H9 (cell line): ENCODE measurements around the gene CD247. TPM values are rescaled to one million over a fixed set of nuclear protein-coding genes. Genes with fewer than 3 reads are reported as not detected.

Experiments
- DNase-seq: peaks from one replicate; pipeline ENCODE4 v3.0.0-alpha.2; 2017
- H2AFZ ChIP-seq: one replicate; pipeline ENCODE4 v1.6.1; 2013; ENCODE audit warnings: mild to moderate bottlenecking, low read length, control low read depth, moderate library complexity
- H2AK5ac ChIP-seq: 2 replicates; pipeline ENCODE4 v1.6.1; 2013; ENCODE audit warnings: low read length, control low read depth, mixed read lengths; ENCODE audit not compliant: insufficient read length
- H2BK120ac ChIP-seq: one replicate; pipeline ENCODE4 v1.6.1; 2013; ENCODE audit warnings: low read depth, mild to moderate bottlenecking, low read length, control low read depth, inconsistent platforms; ENCODE audit not compliant: poor library complexity, severe bottlenecking
- H2BK12ac ChIP-seq: 2 replicates; pipeline ENCODE4 v1.6.1; 2013; ENCODE audit warnings: low read length, control low read depth, mixed read lengths, low read depth; ENCODE audit not compliant: insufficient read length
- H2BK15ac ChIP-seq: 2 replicates; pipeline ENCODE4 v1.6.1; 2013; ENCODE audit warnings: low read depth, low read length, control low read depth
- H2BK20ac ChIP-seq: one replicate; pipeline ENCODE4 v1.6.1; 2013; ENCODE audit warnings: low read depth, mild to moderate bottlenecking, low read length, control low read depth, inconsistent platforms; ENCODE audit not compliant: poor library complexity, severe bottlenecking
- H2BK5ac ChIP-seq: 2 replicates; pipeline ENCODE4 v1.6.1; 2013; ENCODE audit warnings: low read length, control low read depth, mixed read lengths; ENCODE audit not compliant: insufficient read length
- H3K14ac ChIP-seq: 2 replicates; pipeline ENCODE4 v1.6.1; 2013; ENCODE audit warnings: low read length, control low read depth; ENCODE audit not compliant: insufficient read depth
- H3K18ac ChIP-seq: 2 replicates; pipeline ENCODE4 v1.6.1; 2013; ENCODE audit warnings: low read depth, mild to moderate bottlenecking, mixed read lengths, low read length, control low read depth; ENCODE audit not compliant: insufficient read length
- H3K23ac ChIP-seq: 2 replicates; pipeline ENCODE4 v1.6.1; 2013; ENCODE audit warnings: low read length, control low read depth, mixed read lengths, low read depth; ENCODE audit not compliant: insufficient read length
- H3K23me2 ChIP-seq: 2 replicates; pipeline ENCODE4 v1.6.1; 2013; ENCODE audit warnings: low read depth, mild to moderate bottlenecking, mixed read lengths, low read length, control low read depth; ENCODE audit not compliant: insufficient read length, poor library complexity, severe bottlenecking
- H3K27ac ChIP-seq: 2 replicates; pipeline ENCODE4 v1.5.1; 2013; ENCODE audit warnings: low read length, control low read depth, mixed read lengths, low read depth; ENCODE audit not compliant: insufficient read length
- H3K27me3 ChIP-seq: 2 replicates; pipeline ENCODE4 v1.6.1; 2013; ENCODE audit warnings: low read length, control low read depth, inconsistent platforms; ENCODE audit not compliant: insufficient read depth
- H3K4ac ChIP-seq: 2 replicates; pipeline ENCODE4 v1.6.1; 2013; ENCODE audit warnings: low read depth, mild to moderate bottlenecking, control low read depth, inconsistent platforms, low read length, moderate library complexity
- H3K4me1 ChIP-seq: 2 replicates; pipeline ENCODE4 v1.6.1; 2013; ENCODE audit warnings: low read length, control low read depth, inconsistent platforms; ENCODE audit not compliant: insufficient read depth
- H3K4me2 ChIP-seq: 2 replicates; pipeline ENCODE4 v1.6.1; 2013; ENCODE audit warnings: low read length, control low read depth, mixed read lengths; ENCODE audit not compliant: insufficient read length, insufficient read depth
- H3K56ac ChIP-seq: 2 replicates; pipeline ENCODE4 v1.6.1; 2013; ENCODE audit warnings: low read depth, mild to moderate bottlenecking, mixed read lengths, low read length, control low read depth; ENCODE audit not compliant: insufficient read length
- H3K79me1 ChIP-seq: 2 replicates; pipeline ENCODE4 v1.6.1; 2013; ENCODE audit warnings: low read depth, mild to moderate bottlenecking, moderate library complexity, low read length, control low read depth, inconsistent platforms; ENCODE audit not compliant: insufficient read depth, poor library complexity, severe bottlenecking
- H3K79me2 ChIP-seq: 2 replicates; pipeline ENCODE4 v1.6.1; 2013; ENCODE audit warnings: low read length, control low read depth, inconsistent platforms; ENCODE audit not compliant: insufficient read depth
- H3K9ac ChIP-seq: 2 replicates; pipeline ENCODE4 v1.6.1; 2013; ENCODE audit warnings: low read length, control low read depth, mixed read lengths; ENCODE audit not compliant: insufficient read length; ENCODE audit errors: extremely low read depth
- H3K9me3 ChIP-seq: one replicate; pipeline ENCODE4 v1.6.1; 2013; ENCODE audit warnings: low read depth, low read length, inconsistent platforms; ENCODE audit not compliant: control insufficient read depth
- H3T11ph ChIP-seq: one replicate; pipeline ENCODE4 v1.6.1; 2013; ENCODE audit warnings: mild to moderate bottlenecking, low read length, control low read depth, inconsistent platforms
- H4K20me1 ChIP-seq: one replicate; pipeline ENCODE4 v1.6.1; 2013; ENCODE audit not compliant: control insufficient read depth, insufficient read length, insufficient read depth
- H4K5ac ChIP-seq: 2 replicates; pipeline ENCODE4 v1.6.1; 2013; ENCODE audit warnings: low read depth, mild to moderate bottlenecking, mixed read lengths, low read length, control low read depth; ENCODE audit not compliant: insufficient read length
- H4K8ac ChIP-seq: replicated peaks from 2 replicates; pipeline ENCODE4 v1.6.1; 2013; ENCODE audit warnings: low read length, control low read depth, mixed read lengths, low read depth; ENCODE audit not compliant: insufficient read length
- H4K91ac ChIP-seq: 2 replicates; pipeline ENCODE4 v1.6.1; 2013; ENCODE audit warnings: low read depth, mild to moderate bottlenecking, moderate library complexity, mixed read lengths, low read length, control low read depth; ENCODE audit not compliant: insufficient read length
- H3K27ac Mint-ChIP-seq, 3 experiments: 2 replicates in 2 of 3; 3 replicates in 1 of 3; pipeline ENCODE4 v1.8.0; 2020 to 2021; ENCODE audit warnings: mixed read lengths in 3 of 3, mild to moderate bottlenecking in 1 of 3, moderate library complexity in 1 of 3
- H3K27me3 Mint-ChIP-seq: 2 replicates; pipeline ENCODE4 v1.8.0; 2021; ENCODE audit warnings: low read depth, mild to moderate bottlenecking, moderate library complexity, mixed read lengths
- H3K36me3 Mint-ChIP-seq, 3 experiments: 2 replicates in 2 of 3; 3 replicates in 1 of 3; pipeline ENCODE4 v1.8.0; 2020 to 2021; ENCODE audit warnings: low read depth in 3 of 3, mixed read lengths in 3 of 3; ENCODE audit not compliant: insufficient read depth in 1 of 3
- H3K4me1 Mint-ChIP-seq, 2 experiments: 2 replicates each; pipeline ENCODE4 v1.8.0; 2020; ENCODE audit warnings: mixed read lengths in 2 of 2
- H3K4me3 Mint-ChIP-seq, 2 experiments: 2 replicates in 1 of 2; 3 replicates in 1 of 2; pipeline ENCODE4 v1.8.0; 2020 to 2021; ENCODE audit warnings: mild to moderate bottlenecking in 2 of 2, mixed read lengths in 2 of 2, moderate library complexity in 1 of 2
- H3K9me3 Mint-ChIP-seq, 2 experiments: 2 replicates in 1 of 2; 3 replicates in 1 of 2; pipeline ENCODE4 v1.8.0; 2020; ENCODE audit warnings: mild to moderate bottlenecking in 2 of 2, mixed read lengths in 2 of 2, moderate library complexity in 1 of 2
- CTCF ChIP-seq: fragments of 200-600 bp; sonication (generic); conservative IDR thresholded peaks from 3 replicates; pipeline ENCODE4 v1.8.0; 2021; ENCODE audit warnings: antibody characterized with exemption, mild to moderate bottlenecking
- WGBS: extraction: QIAGEN DNeasy Blood & Tissue Kit; methylation state at CpG from one replicate; pipeline ENCODE4 v1.1.7; 2013; ENCODE audit warnings: missing lambda C conversion rate, low lambda C conversion rate, mixed read lengths; ENCODE audit not compliant: insufficient read length; ENCODE audit errors: extremely low coverage; 5-methylcytosine and 5-hydroxymethylcytosine counted together
- total RNA-seq: library from RNA; stranded (reverse); gene quantifications from 2 replicates; pipeline ENCODE4 v1.2.1, GENCODE V29; 2021

The CD247 gene
- total RNA-seq, 1 experiment from 2014 or later = 1.2 TPM

- H4K8ac ChIP-seq = no peak overlapping the region
- peaks cover 44% of the 10 kb centered on the region for H3K27me3 Mint-ChIP-seq
- H3K14ac ChIP-seq = no peak overlapping the region
- H3K4me2 ChIP-seq = no peak overlapping the region
- DNase-seq = no peak
- H3K27ac ChIP-seq = no peak overlapping the region
- H3K56ac ChIP-seq = no peak overlapping the region
- no peak for TF ChIP-seq CTCF
- H2BK12ac ChIP-seq = no peak overlapping the region
- H3K23me2 ChIP-seq = peaks cover 8% of the 10 kb centered on the region
- no peaks in the 10 kb centered on the region; the same call in 1 of the 2 replicates for H3K4me1 ChIP-seq
- H2BK20ac ChIP-seq = no peak overlapping the region
- H3K27ac Mint-ChIP-seq = no peak overlapping the region
- H3K36me3 Mint-ChIP-seq = no peaks in the 10 kb centered on the region
- H4K5ac ChIP-seq = no peak overlapping the region
- H2AFZ ChIP-seq = no peak overlapping the region
- no CpG with 5 or more reads among the region's 8 CpGs for WGBS
- H2BK5ac ChIP-seq = no peak overlapping the region
- no peak overlapping the region for H3K4ac ChIP-seq
- H2BK15ac ChIP-seq = no peak overlapping the region
- H3K27me3 ChIP-seq = peaks cover 7% of the 10 kb centered on the region; the same call in 1 of the 2 replicates
- H3K4me3 Mint-ChIP-seq = no peak overlapping the region
- H4K20me1 ChIP-seq = no peaks in the 10 kb centered on the region
- H3K4me1 Mint-ChIP-seq = peaks cover 22 to 24% of the 10 kb centered on the region in 2 experiments
- no peak overlapping the region for H3K18ac ChIP-seq
- no peak overlapping the region for H2BK120ac ChIP-seq
- H2AK5ac ChIP-seq = no peak overlapping the region
- no peaks in the 10 kb centered on the region for H3K9me3 ChIP-seq
- H3K9ac ChIP-seq = no peak overlapping the region
- no peak overlapping the region for H3K23ac ChIP-seq
- H3K9me3 Mint-ChIP-seq = no peaks in the 10 kb centered on the region
- no peaks in the 10 kb centered on the region for H3K79me2 ChIP-seq
- H3T11ph ChIP-seq = no peak overlapping the region
- no peak overlapping the region for H4K91ac ChIP-seq
- H3K79me1 ChIP-seq = no peaks in the 10 kb centered on the region
These were observed 65.8 kb downstream of the CD247 start for GRCh38 chr1:167452483-167452882.
